ENCODE measurements around the gene MSL1. TPM values are rescaled to one million over a fixed set of nuclear protein-coding genes. Genes with fewer than 3 reads are reported as not detected.

Gene MSL1
- total RNA-seq, 3 donors from 2014 or later (not counting 1 experiment from before 2014, with no cell fraction given) = 99.0 to 124 (median 110) TPM

DNA sequence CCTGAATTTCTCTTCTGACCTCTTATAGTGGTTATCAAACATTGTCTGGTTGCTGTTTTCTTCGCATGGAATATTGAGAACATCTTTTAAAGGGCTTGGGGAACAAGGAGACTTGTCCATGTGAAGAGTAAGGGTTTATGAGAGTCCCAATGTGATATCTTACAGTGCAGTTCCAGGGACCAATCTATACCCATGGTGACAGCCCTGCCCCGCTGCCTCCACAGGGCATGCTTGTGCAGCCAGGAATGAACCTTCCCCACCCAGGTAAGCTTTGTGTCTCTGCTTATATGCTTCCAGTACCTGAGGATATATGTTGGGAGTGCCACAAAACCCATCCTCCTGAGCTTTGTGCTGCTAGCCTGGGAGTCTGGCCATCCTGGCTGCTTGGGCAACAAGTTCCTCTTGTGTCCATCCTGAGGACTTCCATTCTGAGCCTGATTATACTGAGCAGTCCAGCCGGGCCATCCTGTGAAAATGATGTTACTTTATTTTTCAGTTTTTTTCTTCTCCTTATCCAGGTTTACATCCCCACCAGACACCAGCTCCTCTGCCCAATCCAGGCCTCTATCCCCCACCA lies 46.0 kb downstream of the MSL1 start:
- Histone ChIP-seq H3K27me3 (ENCODE audit: control insufficient read depth, insufficient read depth, low read length) (no peaks in the 10 kb centered on the region), H3K27ac (ENCODE audit: low read length) (no peak overlapping the region), H3K4me3 (ENCODE audit: low read length) (no peak overlapping the region), H3K36me3 (ENCODE audit: control insufficient read depth, insufficient read depth, low read length) (peaks cover 77% of the 10 kb centered on the region), H3K4me1 (ENCODE audit: control insufficient read depth, insufficient read depth, low read length) (no peaks in the 10 kb centered on the region), H3K9me3 (ENCODE audit: control insufficient read depth, insufficient read depth, low read length) (no peaks in the 10 kb centered on the region)
- WGBS (ENCODE audit: insufficient coverage) = 95% methylated on average over 3 of the region's 3 CpGs
- intact Hi-C loops (cut with micrococcal nuclease) = loop anchor here (1.0 kb wide), 2 partner anchors 54 to 105 kb away; partner anchors contain the start of gene THRA
- DNase-seq (no peak), ATAC-seq (no peak)
- H3K4me1 Mint-ChIP-seq = peaks cover 6 to 9% of the 10 kb centered on the region in 2 donors
- H3K27me3 Mint-ChIP-seq (ENCODE audit: low read depth in 2 of 2) = no peaks in the 10 kb centered on the region
- TF ChIP-seq, protein P1, sequence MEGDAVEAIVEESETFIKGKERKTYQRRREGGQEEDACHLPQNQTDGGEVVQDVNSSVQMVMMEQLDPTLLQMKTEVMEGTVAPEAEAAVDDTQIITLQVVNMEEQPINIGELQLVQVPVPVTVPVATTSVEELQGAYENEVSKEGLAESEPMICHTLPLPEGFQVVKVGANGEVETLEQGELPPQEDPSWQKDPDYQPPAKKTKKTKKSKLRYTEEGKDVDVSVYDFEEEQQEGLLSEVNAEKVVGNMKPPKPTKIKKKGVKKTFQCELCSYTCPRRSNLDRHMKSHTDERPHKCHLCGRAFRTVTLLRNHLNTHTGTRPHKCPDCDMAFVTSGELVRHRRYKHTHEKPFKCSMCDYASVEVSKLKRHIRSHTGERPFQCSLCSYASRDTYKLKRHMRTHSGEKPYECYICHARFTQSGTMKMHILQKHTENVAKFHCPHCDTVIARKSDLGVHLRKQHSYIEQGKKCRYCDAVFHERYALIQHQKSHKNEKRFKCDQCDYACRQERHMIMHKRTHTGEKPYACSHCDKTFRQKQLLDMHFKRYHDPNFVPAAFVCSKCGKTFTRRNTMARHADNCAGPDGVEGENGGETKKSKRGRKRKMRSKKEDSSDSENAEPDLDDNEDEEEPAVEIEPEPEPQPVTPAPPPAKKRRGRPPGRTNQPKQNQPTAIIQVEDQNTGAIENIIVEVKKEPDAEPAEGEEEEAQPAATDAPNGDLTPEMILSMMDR (IDR thresholded peaks at IDR 0.05) = no peak
- peak overlapping the region; percentile 74 to 90 for H3K27ac Mint-ChIP-seq
- H3K9me3 Mint-ChIP-seq = no peaks in the 10 kb centered on the region
- H3K4me3 Mint-ChIP-seq = no peak overlapping the region
- peaks cover 16% of the 10 kb centered on the region for H3K36me3 Mint-ChIP-seq

DNA sequence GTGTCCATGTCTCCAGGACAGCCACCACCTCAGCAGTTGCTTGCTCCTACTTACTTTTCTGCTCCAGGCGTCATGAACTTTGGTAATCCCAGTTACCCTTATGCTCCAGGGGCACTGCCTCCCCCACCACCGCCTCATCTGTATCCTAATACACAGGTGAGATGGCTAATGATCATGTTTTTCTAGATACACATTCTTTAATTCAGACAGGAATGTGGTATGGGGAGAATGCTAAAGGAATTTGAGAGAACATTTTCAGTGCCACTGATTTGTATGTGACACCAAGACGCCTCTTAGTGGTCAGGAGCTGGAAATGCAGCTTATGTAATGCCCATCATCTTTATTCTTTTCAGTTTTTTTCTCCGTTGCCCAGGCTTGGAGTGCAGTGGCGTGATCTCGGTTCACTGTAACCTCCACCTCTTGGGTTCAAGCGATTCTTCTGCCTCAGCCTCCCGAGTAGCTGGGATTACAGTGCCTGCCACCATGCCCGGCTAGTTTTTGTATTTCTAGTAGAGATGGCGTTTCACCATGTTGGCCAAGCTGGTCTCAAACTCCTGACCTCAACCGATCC lies 46.6 kb downstream of the MSL1 start:
- 51% methylated on average over 11 of the region's 11 CpGs for WGBS (ENCODE audit: insufficient coverage)
- Histone ChIP-seq H3K9me3 (ENCODE audit: control insufficient read depth, insufficient read depth, low read length) (no peaks in the 10 kb centered on the region), H3K27me3 (ENCODE audit: control insufficient read depth, insufficient read depth, low read length) (no peaks in the 10 kb centered on the region), H3K4me1 (ENCODE audit: control insufficient read depth, insufficient read depth, low read length) (no peaks in the 10 kb centered on the region), H3K27ac (ENCODE audit: low read length) (no peak overlapping the region), H3K4me3 (ENCODE audit: low read length) (no peak overlapping the region), H3K36me3 (ENCODE audit: control insufficient read depth, insufficient read depth, low read length) (peaks cover 71% of the 10 kb centered on the region)
- Mint-ChIP-seq H3K36me3 (peaks cover 16% of the 10 kb centered on the region), H3K9me3 (no peaks in the 10 kb centered on the region), H3K27ac (peak overlapping the region; percentile 74 to 90), H3K4me3 (no peak overlapping the region), H3K4me1 (peaks cover 6 to 9% of the 10 kb centered on the region in 2 donors), H3K27me3 (ENCODE audit: low read depth in 2 of 2) (no peaks in the 10 kb centered on the region)
- peak; percentile 81 to 96 (median 83) for ATAC-seq
- intact Hi-C loops (cut with micrococcal nuclease) = loop anchor here (1.0 kb wide), 2 partner anchors 55 to 106 kb away; partner anchors contain the start of gene THRA
- DNase-seq = peak in 1 of 2 donors; percentile 83
- TF ChIP-seq, protein P1 (IDR thresholded peaks at IDR 0.05) = peak; percentile 75

DNA sequence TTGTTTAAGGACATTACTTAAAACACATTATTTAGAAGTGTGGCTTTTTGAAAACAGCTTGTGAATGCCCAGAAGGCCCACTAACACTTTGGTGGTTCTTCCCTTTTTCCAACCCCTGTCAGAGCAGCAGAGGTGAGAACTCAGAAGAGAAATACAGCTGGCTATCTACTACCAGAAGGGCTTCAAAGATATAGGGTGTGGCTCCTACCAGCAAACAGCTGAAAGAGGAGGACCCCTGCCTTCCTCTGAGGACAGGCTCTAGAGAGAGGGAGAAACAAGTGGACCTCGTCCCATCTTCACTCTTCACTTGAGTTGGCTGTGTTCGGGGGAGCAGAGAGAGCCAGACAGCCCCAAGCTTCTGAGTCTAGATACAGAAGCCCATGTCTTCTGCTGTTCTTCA lies 48.6 kb downstream of the MSL1 start:
- H3K4me3 ChIP-seq (ENCODE audit: low read length) = no peak overlapping the region
- WGBS (ENCODE audit: insufficient coverage) = 88% methylated on average over 2 of the region's 2 CpGs
- no peaks in the 10 kb centered on the region for H3K4me1 ChIP-seq (ENCODE audit: control insufficient read depth, insufficient read depth, low read length)
- H3K36me3 ChIP-seq (ENCODE audit: control insufficient read depth, insufficient read depth, low read length) = peaks cover 61% of the 10 kb centered on the region
- DNase-seq (no peak), ATAC-seq (no peak)
- TF ChIP-seq, protein P1 (IDR thresholded peaks at IDR 0.05) = no peak
- intact Hi-C loops (cut with micrococcal nuclease) = no loop called here
- H3K27ac ChIP-seq (ENCODE audit: low read length) = no peak overlapping the region
- H3K27me3 ChIP-seq (ENCODE audit: control insufficient read depth, insufficient read depth, low read length) = no peaks in the 10 kb centered on the region
- H3K9me3 Mint-ChIP-seq = no peaks in the 10 kb centered on the region
- H3K9me3 ChIP-seq (ENCODE audit: control insufficient read depth, insufficient read depth, low read length) = no peaks in the 10 kb centered on the region
- peaks cover 6 to 9% of the 10 kb centered on the region in 2 donors for H3K4me1 Mint-ChIP-seq
- no peak overlapping the region for H3K4me3 Mint-ChIP-seq
- H3K27ac Mint-ChIP-seq = no peak overlapping the region
- peaks cover 16% of the 10 kb centered on the region for H3K36me3 Mint-ChIP-seq
- H3K27me3 Mint-ChIP-seq (ENCODE audit: low read depth in 2 of 2) = no peaks in the 10 kb centered on the region
